Caco-2 (cell line): ENCODE data around the gene CFAP161. TPM values are rescaled to one million over a fixed set of nuclear protein-coding genes. Genes with fewer than 3 reads are reported as not detected.

Experiments used
- BruUV-seq: library from RNA; stranded (reverse); fragments of 400-500 nt; replicated peaks from 2 replicates; lab custom pipeline; 2021; lab: Mats Ljungman, UMichigan
- CTCF ChIA-PET: fragments of 300-600 bp; sonication (Branson Sonifier 250); formaldehyde crosslinking; loops from one replicate; lab custom pipeline; 2022; ENCODE audit warnings: antibody characterized with exemption; lab: Charles Lee
- POLR2A ChIA-PET: fragments of 300-600 bp; sonication (Branson Sonifier 250); formaldehyde crosslinking; loops from one replicate; lab custom pipeline; 2022; ENCODE audit warnings: antibody characterized with exemption; lab: Charles Lee
- DNase-seq, 2 experiments: peaks; one replicate each; pipeline versions ENCODE4 v3.0.0 to v3.0.0-alpha.2; 2020 to 2022
- H3K27me3 ChIP-seq: replicated peaks from 2 replicates; pipeline ENCODE4 v1.6.0; 2011; ENCODE audit warnings: low read length; ENCODE audit not compliant: control insufficient read depth, insufficient read depth
- H3K36me3 ChIP-seq: 2 replicates; pipeline ENCODE4 v1.5.1; 2011; ENCODE audit warnings: low read length; ENCODE audit not compliant: control insufficient read depth, insufficient read depth
- H3K4me1 ChIP-seq: fragments of 250-450 bp; sonication (Bioruptor Pico); 2 replicates; pipeline ENCODE4 v1.5.1; 2020; ENCODE audit warnings: mild to moderate bottlenecking
- H3K4me3 ChIP-seq: 2 replicates; pipeline ENCODE4 v1.5.1; 2011; ENCODE audit warnings: low read depth, mild to moderate bottlenecking, control low read depth, low read length
- H3K9me3 ChIP-seq: fragments of 250-450 bp; sonication (Bioruptor Pico); 2 replicates; pipeline ENCODE4 v1.5.1; 2020; ENCODE audit warnings: mild to moderate bottlenecking, moderate library complexity
- H3K27ac Mint-ChIP-seq: one replicate; pipeline ENCODE4 v1.8.0; 2022; ENCODE audit warnings: mixed read lengths; ENCODE audit not compliant: unreplicated experiment
- H3K27me3 Mint-ChIP-seq: one replicate; pipeline ENCODE4 v1.8.0; 2022; ENCODE audit warnings: mixed read lengths; ENCODE audit not compliant: insufficient read depth, unreplicated experiment
- H3K36me3 Mint-ChIP-seq: one replicate; pipeline ENCODE4 v1.8.0; 2022; ENCODE audit warnings: mild to moderate bottlenecking, mixed read lengths; ENCODE audit not compliant: insufficient read depth, unreplicated experiment
- H3K4me1 Mint-ChIP-seq: one replicate; pipeline ENCODE4 v1.8.0; 2022; ENCODE audit warnings: low read depth, mixed read lengths; ENCODE audit not compliant: unreplicated experiment
- H3K4me3 Mint-ChIP-seq: one replicate; pipeline ENCODE4 v1.8.0; 2022; ENCODE audit warnings: mild to moderate bottlenecking, moderate library complexity, mixed read lengths; ENCODE audit not compliant: unreplicated experiment
- H3K9me3 Mint-ChIP-seq: one replicate; pipeline ENCODE4 v1.8.0; 2022; ENCODE audit warnings: mixed read lengths; ENCODE audit not compliant: unreplicated experiment
- intact Hi-C: fragments of 100-400 bp; cut with micrococcal nuclease; formaldehyde crosslinking; loops from one replicate; pipeline ENCODE4 v1.10.0; 2022; ENCODE audit not compliant: unreplicated experiment
- total RNA-seq: library from RNA; stranded (reverse); gene quantifications from 2 replicates; pipeline ENCODE4 v1.2.3, GENCODE V29; 2022
- TF ChIP-seq, protein P1 (sequence below), 2 experiments: fragments of 200-600 bp in 1 of 2; IDR thresholded peaks; 1 replicate in 1 of 2; 2 replicates in 1 of 2; pipeline versions ENCODE4 v1.5.1 to v1.8.0; 2011 to 2022; ENCODE audit warnings: antibody characterized with exemption in 1 of 2, control low read depth in 1 of 2, inconsistent platforms in 1 of 2, low read depth in 1 of 2, low read length in 1 of 2, mild to moderate bottlenecking in 1 of 2, moderate library complexity in 1 of 2; ENCODE audit not compliant: insufficient read depth in 1 of 2, severe bottlenecking in 1 of 2, unreplicated experiment in 1 of 2

The CFAP161 gene
- total RNA-seq, 1 experiment from 2014 or later, result not detected

DNA sequence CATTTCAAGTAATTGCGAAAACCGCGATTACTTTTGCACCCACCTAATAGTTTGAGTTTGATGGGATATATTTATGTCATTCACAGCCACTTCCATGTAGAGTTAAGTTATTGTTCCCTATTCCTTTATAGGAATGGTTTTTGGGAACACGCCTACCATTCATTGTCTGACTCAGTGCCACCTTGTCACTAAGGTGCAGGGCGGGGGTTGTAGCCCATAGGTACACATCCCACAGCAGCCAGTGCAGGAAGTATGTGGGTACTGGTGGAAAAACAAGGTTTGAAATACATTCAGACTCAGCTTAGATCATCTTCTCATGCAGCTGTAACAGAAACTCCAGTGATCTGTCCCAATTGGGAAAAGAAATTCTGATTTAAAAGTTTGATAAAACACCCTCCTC, 48.2 kb upstream of the CFAP161 start:
- Histone ChIP-seq H3K27me3 (no peaks in the 10 kb centered on the region), H3K4me3 (no peak overlapping the region), H3K9me3 (no peaks in the 10 kb centered on the region), H3K4me1 (no peaks in the 10 kb centered on the region), H3K36me3 (no peaks in the 10 kb centered on the region)
- no TSS peak for BruUV-seq
- no peak overlapping the region for H3K27ac Mint-ChIP-seq
- ChIA-PET CTCF (no interaction called here), POLR2A (no interaction called here)
- no peaks in the 10 kb centered on the region for H3K36me3 Mint-ChIP-seq
- TF ChIP-seq, protein P1, sequence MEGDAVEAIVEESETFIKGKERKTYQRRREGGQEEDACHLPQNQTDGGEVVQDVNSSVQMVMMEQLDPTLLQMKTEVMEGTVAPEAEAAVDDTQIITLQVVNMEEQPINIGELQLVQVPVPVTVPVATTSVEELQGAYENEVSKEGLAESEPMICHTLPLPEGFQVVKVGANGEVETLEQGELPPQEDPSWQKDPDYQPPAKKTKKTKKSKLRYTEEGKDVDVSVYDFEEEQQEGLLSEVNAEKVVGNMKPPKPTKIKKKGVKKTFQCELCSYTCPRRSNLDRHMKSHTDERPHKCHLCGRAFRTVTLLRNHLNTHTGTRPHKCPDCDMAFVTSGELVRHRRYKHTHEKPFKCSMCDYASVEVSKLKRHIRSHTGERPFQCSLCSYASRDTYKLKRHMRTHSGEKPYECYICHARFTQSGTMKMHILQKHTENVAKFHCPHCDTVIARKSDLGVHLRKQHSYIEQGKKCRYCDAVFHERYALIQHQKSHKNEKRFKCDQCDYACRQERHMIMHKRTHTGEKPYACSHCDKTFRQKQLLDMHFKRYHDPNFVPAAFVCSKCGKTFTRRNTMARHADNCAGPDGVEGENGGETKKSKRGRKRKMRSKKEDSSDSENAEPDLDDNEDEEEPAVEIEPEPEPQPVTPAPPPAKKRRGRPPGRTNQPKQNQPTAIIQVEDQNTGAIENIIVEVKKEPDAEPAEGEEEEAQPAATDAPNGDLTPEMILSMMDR (IDR thresholded peaks at IDR 0.05; ENCODE audit: insufficient read depth in 1 of 2, low read depth in 1 of 2, low read length in 1 of 2, severe bottlenecking in 1 of 2, unreplicated experiment in 1 of 2), result no peak
- H3K9me3 Mint-ChIP-seq, result no peaks in the 10 kb centered on the region
- peaks cover 9% of the 10 kb centered on the region for H3K27me3 Mint-ChIP-seq
- H3K4me3 Mint-ChIP-seq, result no peak overlapping the region
- DNase-seq, result no peak
- intact Hi-C loops, result no loop called here
- no peaks in the 10 kb centered on the region for H3K4me1 Mint-ChIP-seq

DNA sequence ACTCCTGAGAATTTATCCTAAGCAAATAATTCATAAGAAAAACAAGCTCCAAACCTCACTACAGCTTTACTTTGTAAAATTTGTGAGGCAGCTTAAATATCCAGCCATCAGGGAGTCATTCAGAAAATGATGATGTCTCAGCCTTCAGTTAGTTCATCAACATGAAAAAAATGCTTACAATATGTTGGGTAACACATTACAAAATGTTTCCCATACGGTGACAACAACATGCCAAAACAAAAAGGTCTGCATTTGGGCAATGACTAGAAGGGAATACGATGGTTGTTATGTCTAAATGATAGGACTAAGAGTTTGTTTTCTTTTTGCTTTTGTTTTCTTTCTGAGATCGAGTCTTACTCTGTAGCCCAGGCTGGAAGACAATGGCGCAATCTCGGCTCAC, 47.0 kb upstream of the CFAP161 start:
- Histone ChIP-seq H3K36me3 (no peaks in the 10 kb centered on the region), H3K4me1 (no peaks in the 10 kb centered on the region), H3K27me3 (no peaks in the 10 kb centered on the region), H3K9me3 (no peaks in the 10 kb centered on the region), H3K4me3 (no peak overlapping the region)
- H3K9me3 Mint-ChIP-seq, result no peaks in the 10 kb centered on the region
- CTCF ChIA-PET, result no interaction called here
- no peak for DNase-seq
- H3K4me3 Mint-ChIP-seq, result no peak overlapping the region
- no peaks in the 10 kb centered on the region for H3K36me3 Mint-ChIP-seq
- BruUV-seq, result no TSS peak
- intact Hi-C loops, result no loop called here
- no peaks in the 10 kb centered on the region for H3K4me1 Mint-ChIP-seq
- peaks cover 9% of the 10 kb centered on the region for H3K27me3 Mint-ChIP-seq
- no peak overlapping the region for H3K27ac Mint-ChIP-seq
- TF ChIP-seq, protein P1 (IDR thresholded peaks at IDR 0.05; ENCODE audit: insufficient read depth in 1 of 2, low read depth in 1 of 2, low read length in 1 of 2, severe bottlenecking in 1 of 2, unreplicated experiment in 1 of 2), result no peak
- POLR2A ChIA-PET, result no interaction called here

DNA sequence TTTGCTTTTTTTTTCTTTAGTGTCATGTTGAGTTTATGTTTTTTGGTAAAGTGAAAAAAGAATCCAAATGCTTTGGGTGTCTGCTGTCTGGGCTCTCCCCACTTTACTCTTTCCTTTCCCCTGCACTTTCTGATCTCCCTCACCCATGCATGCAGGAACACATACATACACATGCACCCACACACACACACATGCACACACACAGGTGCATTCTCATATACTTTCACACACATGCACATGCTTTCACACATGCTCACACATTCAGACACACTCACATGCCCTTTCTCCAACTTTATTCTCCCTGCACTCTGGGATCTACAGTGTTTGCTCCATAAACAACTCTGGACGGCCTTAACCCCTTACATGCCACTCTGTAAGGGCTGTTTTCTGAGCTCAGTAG, 46.4 kb upstream of the CFAP161 start:
- TF ChIP-seq, protein P1 (IDR thresholded peaks at IDR 0.05; ENCODE audit: insufficient read depth in 1 of 2, low read depth in 1 of 2, low read length in 1 of 2, severe bottlenecking in 1 of 2, unreplicated experiment in 1 of 2), result no peak
- no peaks in the 10 kb centered on the region for H3K27me3 ChIP-seq
- Mint-ChIP-seq H3K9me3 (no peaks in the 10 kb centered on the region), H3K4me3 (no peak overlapping the region), H3K36me3 (no peaks in the 10 kb centered on the region), H3K4me1 (no peaks in the 10 kb centered on the region), H3K27ac (no peak overlapping the region), H3K27me3 (peaks cover 9% of the 10 kb centered on the region)
- intact Hi-C loops, result no loop called here
- no peak for DNase-seq
- no TSS peak for BruUV-seq
- H3K4me3 ChIP-seq, result no peak overlapping the region
- no peaks in the 10 kb centered on the region for H3K9me3 ChIP-seq
- H3K4me1 ChIP-seq, result no peaks in the 10 kb centered on the region
- POLR2A ChIA-PET, result no interaction called here
- CTCF ChIA-PET, result no interaction called here
- H3K36me3 ChIP-seq, result no peaks in the 10 kb centered on the region
